GM21528 (cell line): ENCODE measurements around the gene CYP2D6.
"Not testable (repeated sequence)": the region's sequence is repeated elsewhere in the genome, so short reads cannot be mapped to it uniquely, and the experiment has no call there.

ENCODE experiments used
- ATAC-seq: cut with Tn5 transposase; IDR thresholded peaks from one replicate; pipeline ENCODE4 v1.9.1; 2021; ENCODE audit warnings: mild to moderate bottlenecking, moderate library complexity; ENCODE audit not compliant: unreplicated experiment, low FRiP score

CYP2D6 gene

DNA sequence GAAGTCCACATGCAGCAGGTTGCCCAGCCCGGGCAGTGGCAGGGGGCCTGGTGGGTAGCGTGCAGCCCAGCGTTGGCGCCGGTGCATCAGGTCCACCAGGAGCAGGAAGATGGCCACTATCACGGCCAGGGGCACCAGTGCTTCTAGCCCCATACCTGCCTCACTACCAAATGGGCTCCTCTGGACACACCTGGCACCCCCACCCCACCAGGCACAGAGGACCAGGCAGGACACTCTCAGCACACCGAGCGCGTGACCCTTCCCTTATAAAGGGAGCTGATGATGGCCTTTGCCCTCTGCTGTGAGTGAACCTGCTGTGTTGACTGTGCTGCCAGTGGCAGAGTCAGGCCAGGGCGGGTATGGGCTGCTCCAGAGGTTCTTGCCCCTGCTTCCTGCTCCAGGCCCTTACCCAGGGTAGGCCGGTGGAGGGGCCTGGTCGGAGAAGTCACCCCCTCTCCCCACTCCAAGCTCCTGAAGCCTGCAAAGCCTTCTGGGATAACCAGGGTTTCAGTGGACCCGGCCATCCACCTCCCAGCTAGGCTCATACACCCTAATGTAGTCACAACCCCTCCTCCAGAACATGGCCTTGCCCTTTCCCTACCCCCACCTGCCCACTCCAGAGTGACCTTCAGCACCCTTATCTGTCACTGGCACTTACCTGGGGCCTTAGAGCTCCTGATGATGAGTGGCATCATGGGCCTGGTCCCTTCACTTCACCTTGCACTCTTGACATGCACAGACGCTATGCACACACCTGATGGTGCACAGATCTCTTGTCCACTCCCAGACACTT, at the start of gene CYP2D6:
Gene CYP2D6 (minus strand): TSS at position 172 of the 793 bp plus-strand sequence. CDS start 19 bp downstream, at position 153.
- not testable (repeated sequence) for ATAC-seq

DNA sequence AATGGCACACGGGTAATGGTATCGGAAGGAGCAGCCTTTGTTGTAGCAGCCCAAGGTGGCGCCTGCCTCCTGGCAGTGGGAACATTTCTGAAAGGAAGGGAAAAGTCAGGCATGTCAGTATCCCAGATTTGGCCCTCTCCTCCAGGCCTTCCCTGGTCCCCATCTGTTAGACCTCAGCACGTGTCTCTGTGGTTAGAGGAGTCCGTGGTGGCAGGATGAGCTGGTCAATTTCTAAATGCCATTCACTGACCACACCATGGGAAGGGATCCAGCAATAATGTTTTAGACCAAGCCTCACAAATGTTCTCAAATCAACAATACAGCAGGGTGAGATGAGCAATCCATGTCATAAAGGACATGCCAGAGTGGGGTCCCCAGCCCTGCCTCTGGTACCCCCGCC, 49.0 kb upstream of the CYP2D6 start:
- ATAC-seq, result no peak

DNA sequence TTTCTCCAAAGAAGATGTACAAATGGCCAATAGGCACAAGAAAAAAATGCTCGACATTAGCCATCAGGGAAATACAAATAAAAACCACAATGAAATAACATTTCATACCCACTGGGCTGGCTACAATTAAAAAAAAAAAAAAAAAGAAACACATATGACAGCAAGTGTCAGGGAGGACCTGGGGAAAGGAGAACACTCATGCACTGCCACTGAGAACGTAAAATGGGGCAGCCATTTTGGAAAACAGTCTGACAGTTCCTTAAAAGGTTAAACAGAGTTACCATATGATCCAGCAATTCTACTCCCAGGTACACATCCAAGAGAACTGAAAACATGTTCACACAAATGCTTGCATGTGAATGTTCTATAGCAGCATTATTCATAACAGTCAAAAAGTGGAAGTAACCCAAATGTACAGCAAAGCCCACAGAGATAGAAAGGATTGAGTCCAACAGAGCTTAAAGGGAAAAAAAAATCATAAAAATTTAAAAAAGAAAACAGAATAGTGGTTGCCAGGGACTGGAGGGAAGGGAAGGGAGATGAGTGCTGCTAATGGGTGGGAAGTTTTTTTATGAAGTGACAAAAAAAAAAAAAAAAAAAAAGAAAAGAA, 48.4 kb upstream of the CYP2D6 start:
- ATAC-seq, result no peak

DNA sequence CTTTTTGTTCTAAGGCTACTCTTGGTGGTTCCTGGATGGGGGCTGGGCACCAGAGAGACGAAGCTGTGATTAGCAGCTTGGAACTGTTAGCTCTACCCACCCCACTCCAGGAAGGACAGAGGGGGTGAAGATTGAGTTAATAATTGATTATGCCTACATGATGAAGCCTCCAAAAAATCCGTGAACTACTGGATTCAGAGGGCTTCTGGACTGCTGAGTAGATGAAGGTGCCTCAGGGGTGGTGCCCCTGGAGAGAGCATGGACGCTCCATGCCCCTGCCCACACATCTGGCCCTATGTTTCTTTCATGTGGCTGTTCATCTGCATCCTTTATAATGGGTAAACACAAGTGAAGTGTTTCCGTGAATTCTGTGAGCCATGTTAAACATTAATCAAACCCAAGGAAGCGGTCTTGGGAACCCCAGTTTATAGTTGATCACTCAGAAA, 47.3 kb upstream of the CYP2D6 start:
- no peak for ATAC-seq

DNA sequence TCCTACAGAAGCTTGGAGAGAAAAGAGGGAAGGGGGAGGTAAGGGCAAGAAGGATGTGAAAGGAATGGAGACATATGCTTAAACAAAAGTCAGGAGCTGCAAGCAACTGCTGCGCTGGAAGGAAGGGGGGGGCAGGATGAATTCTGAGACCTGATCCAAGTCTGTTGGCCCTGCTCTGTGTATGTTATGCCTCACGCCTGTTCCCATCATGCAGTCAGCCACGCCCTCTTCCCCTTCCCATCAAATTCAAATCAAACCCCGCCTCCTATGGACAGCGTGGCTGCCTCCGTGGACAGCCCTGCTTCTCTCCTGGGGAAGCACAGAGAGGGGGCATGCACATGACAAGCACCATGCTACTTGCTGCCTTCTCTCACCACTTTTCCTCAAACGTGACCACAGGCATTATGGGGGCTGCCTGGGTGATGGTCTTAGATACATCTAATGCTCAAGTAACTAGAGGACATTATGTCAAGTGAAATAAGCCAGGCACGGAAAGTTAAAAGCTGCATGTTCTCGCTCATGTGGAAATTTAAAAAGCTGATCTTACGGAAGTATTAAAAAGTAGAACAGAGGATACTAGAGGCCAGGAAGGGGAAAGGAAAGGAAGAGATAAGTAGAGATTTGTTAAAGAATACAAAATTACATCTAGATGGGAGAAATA, 45.8 kb upstream of the CYP2D6 start:
- ATAC-seq, result no peak

DNA sequence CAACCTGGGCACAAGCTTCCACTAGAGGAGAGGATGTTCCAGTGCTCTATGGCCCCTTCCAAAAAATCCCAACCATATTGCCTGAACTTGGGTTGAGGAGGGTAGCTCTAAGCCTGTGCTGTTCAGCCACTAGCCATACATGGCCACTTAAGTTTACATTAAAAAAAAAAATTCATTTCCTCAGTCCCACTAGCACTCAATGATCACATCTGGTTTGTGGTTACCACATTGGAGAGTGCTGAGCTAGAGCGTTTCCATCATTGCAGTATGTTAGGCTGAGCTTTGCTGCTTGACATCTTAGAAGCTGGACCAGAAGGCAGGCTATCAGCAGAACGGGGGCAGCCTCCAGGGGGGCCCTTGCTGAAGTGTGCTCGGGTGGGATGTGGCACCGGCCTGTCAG, 43.5 kb upstream of the CYP2D6 start:
- no peak for ATAC-seq

DNA sequence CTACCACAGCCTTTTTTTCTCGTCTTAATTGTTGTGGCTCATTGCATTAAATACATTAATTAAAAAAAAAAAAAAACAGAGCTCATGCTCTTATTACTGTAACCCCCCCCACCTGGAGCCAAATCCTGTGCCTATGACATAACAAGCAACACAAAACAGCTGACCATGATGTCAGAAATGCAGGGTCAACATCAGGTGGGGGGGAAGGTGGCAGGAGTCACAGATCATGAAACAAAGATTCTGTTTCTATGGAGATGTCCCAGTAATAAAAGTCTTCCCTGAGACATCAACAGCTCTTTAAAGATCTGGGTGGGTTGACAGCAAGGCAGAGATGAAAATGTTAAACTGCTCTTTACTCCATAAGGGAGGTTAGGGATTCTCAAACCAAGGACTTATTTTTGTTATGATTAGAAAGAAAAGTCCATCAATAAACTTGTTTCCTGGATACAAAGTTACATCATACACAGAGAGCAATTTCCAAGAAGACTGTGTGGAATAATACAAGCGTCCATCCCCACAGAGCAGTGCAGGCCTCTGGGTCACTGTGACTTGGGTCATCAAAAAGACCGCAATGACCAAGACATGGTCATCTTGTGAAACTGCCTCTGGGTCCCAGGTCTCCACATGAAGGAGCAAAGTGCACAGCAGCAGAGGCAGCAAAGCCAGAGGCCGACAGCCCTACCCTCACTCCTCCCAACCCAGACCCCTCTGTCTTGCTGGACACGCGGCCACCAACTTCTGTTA, 42.7 kb upstream of the CYP2D6 start:
- no peak for ATAC-seq

DNA sequence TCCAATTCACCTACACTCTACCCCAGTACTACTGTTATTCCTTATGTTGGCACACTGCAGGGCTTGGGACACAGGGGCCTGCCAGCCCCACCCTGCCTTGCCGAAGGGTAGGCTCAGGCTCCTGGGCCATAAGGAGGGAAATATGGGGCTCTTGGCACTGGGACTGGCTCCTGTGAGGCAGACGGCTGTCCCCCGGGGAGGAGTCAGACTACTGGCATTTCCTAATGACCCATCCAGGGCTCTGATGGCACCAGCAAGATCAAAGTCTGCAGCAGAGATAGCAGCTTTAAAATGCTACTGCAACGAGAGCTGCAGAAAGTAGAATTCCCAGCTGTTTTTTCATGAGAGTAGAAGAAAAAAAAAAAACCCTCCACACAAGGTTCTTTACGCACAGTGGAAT, 42.2 kb upstream of the CYP2D6 start:
- ATAC-seq, result no peak

DNA sequence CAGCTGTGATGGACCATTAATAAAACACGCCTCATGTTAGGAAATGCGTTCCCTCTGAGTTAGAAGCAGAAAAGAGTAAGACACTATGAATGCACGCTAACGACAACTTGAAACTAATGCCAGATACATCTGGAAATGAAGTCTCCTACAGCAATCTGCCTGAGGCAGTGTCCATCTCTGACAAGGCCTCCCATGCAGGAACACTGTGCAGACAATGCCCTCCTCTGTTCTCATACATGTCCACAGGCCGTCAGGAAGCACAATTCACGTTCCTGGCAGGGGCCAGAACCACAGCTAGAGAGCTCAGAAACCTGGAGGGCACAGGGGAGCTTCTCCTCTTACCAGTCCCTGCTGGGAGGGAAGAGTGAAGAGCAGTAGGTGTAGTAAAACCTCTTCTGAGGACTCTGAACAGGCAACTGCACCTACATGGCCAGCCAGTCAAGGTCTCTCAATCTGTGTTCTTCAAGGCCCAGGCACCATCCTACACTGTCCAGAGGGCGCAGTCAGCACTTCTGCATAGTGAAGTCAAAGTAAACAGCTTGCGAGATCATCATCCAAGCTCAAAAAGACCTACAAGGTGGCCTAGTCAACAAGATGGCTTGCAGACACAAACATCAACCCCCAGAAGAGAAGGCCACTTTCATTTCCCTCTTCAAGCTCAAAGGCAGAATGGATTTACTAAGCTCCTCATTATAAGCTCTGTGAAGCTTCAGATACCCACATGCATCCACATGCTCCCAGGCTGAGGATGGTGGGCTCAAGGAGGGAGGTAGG, 41.5 kb upstream of the CYP2D6 start:
- no peak for ATAC-seq

DNA sequence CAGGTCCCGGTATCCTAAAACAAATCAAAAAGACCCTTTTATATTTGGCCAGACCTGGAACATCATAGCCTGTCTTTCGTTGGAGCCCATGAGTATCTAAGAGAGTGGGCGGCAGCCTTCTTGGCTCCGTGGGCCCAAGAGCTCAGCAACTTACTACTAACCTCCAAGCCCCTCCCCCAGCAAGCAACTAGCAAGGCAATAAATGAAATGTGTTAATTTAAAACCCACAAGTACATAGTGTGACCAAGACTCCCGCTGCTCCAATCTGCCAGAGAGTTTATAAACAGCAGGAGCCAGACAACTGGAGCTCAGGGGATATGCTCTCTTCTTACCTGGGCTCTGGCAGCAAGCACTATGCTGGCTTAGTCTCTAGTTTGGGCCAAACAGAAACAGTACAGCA, 40.8 kb upstream of the CYP2D6 start:
- ATAC-seq, result no peak

DNA sequence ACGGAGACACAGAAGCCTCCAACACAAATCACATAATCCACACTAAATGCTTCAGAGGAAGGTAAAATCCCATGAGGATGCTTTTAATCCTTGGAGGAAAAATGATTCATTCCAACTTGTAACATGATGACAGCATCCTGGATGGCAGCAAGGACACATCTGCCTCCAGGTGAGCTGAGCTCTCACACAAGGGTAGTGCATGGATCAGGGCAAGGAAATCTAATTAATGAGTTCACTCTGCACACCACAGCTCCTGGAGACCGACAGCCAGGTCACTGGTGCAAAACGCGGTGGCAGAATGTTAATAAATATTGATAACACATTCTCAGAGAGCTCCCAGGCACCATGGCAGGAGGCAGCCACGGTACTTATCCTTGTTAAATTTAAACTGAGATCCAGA, 40.3 kb upstream of the CYP2D6 start:
- ATAC-seq, result no peak

DNA sequence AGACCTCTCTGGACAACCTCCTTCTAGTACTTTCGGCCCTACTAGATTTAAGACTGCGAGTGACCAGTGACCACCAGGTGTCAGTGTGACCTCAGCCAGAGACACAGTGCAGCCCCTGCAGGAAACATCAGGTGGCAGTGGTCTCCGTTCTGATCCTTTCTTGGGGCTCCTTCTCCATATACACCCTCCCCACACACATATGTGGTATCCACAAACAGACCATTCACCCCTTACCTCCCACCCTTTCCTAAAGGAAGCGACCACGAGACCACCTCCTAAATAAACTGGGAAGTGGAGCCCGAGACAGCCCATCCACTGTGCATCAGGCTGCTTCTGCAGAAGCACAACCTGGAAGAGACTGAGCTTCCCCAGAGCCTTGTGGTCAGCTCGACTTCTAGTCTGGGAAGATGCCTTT, 38.5 kb upstream of the CYP2D6 start:
- ATAC-seq, result no peak

DNA sequence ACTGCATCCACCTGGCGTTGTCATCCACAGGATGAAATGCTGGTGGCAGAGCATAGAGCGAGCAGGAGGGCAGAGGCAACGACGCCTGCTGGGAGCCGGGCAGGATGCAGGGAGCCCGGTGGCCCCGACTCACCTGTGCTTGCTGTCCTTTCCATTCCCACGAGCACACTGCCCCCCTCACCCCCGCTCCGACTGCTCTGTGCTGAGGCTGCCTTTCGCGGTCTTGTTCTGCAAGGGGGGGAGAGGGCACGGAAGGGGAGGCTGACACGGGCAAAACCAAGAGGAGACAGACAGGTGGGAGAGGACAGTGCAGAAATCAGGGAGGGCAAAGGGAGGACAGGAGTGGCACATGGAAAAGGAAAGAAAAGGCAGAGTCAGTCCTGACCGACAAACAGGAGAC, 37.9 kb upstream of the CYP2D6 start:
- ATAC-seq, result no peak

DNA sequence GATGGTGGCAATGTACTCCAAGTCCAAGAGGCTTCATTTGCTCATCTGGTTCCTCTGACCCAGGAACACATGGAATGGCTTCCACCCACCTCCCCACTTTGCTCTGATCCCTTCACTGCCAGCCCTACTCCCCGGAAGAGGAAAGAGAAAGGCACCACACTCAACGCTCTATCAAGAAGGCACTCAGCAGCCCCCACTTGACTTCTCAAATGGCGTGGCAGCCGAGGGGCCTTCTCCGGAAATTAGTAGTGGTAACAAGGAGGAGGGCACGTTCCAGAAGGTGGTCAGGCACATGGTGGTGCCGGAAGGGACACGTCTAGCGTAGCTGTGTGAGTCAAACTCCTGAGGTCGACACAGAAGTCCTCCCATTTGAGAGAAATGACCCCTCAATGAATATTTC, 36.5 kb upstream of the CYP2D6 start:
- ATAC-seq, result no peak

DNA sequence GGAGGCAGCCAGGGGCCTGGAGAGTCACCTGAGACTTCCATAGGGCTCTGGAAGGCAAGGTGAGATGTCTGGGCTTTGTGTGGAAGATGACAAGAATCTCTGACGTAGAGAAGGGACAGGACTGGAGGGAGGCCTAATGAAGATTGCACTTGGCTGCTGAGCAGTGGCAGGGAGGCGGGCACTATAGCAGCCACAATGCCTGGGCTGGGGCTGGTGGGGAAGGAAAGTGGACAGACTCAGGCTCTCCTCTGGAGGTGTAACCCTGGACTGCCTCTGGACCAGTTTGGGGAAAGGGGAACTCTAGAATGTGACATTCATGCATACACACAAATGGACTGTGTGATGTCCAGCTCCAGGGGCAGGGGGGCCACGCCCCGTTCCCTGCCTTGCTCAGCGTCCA, 34.3 kb upstream of the CYP2D6 start:
- no peak for ATAC-seq

DNA sequence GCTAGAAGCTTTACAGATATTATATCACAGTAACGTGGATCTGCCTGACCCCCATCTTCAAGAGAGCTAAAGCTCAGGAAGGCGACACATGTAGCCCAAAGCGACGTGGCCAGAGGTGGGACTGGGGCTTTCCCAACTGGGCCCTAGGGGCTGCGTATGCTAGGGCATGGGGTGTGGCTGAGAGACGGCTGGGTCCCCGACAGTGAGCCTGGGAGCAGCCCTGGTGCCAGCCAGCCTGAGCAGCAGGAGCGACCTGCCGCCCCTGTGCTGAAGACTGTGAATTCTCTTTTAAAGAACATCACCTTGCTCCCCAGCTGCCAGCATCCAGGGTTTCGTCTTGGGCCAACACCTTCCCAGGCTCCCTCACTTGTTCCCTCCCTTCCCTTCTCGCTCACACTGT, 32.9 kb upstream of the CYP2D6 start:
- ATAC-seq, result no peak

DNA sequence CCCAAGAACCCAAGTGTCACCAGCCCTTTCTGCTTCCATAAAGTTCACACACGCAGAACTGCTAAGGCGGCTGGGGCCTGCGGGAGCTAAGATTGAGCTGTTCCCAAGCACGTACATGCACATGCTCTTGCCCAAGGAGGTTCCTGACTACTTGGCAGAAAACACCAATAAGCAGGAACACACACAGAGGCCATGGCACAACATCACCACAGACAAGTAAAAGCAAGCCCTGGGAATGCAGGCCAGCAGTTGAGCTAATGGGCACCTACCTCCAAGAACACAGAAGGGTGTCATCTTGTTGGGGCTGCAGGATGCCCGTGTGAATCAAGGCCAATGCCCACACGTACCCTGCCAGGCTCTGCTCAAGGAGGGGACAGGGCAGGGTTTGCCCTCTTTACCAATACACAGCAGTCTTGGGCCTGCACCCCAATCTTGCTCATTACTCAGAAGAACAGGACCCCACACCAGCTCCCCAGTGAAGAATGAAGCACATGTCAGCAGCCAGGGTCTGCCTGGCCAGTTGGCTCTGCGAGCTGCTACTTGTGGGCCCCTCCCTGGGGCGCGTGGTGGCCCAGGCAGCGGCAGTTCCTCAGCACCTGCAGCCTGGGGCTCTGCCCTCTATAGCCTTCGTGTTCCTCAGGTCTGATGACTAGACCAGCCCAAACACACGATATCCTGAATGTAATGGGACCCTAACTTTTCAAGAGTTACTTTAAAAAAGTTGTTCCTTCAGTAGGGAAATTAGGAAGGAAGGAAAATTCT, 32.3 kb upstream of the CYP2D6 start:
- ATAC-seq, result no peak

DNA sequence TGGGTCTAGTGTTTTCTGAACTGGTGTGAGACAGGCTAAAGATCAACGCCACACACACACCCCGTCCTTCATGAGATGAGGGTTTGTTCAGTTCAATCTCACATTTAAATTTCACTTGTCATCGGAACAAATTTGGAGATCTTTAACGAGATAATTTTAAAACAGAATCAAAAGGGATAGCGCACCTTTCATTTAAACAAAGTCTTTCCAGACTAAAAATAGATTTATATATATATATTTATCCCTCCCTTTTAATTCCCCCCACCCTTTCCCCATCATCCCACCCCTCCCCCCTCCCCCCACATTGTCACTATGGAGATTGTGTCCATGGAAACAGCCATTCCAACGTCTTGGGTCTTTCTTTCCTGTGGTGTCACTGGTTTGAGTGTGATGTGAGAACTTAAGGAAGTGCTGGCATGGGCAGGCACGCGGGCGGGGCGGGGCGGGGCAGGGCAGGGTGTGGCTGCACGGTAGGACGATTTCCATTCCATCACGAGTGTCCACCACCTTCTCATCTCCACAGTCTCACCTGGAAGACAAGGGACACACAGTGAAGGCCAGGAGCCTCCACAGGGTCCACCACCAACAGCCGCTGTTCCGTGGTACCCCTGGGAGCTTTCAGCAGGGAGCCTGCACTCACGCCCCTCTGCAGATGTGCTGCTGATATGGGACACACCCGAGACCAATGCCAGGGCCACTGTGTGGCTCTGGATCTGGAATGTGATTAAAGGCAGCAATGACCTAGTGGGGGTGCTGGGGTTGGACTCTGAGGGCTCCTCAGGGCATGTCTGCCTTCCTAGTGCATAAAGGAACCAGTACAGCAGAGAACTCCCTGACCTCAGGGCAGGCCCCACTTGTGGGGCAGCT, 30.5 kb upstream of the CYP2D6 start:
- no peak for ATAC-seq

DNA sequence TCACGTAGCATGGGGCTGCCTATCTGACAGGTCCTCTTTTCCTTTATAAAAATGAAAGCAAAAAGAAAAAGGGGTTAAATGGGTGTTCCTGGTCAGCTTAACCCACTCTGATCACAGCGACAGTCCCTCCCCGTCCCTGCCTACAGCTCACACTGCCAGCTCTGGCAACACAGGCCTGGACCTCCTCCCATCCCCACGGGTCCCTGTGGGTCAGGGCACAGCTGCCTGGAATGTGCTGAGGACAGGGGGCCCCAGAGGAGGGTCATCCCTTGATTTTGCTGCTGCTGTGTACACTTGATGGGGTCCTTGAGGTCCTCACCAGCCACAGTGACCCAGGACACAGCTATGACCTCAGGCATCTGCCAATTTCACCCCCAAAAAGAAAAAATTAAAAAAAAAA, 29.6 kb upstream of the CYP2D6 start:
- ATAC-seq, result no peak
